Hepatocyte (in vitro differentiated cells): ENCODE measurements around the gene HSPB6.

Experiments
- EZH2 ChIP-seq: fragments of 200-600 bp; sonication (generic); IDR thresholded peaks from 2 replicates; pipeline ENCODE4 v1.6.1; 2016; ENCODE audit warnings: antibody characterized with exemption, mild to moderate bottlenecking, borderline replicate concordance
- EZH2phosphoT487 ChIP-seq: fragments of 200-600 bp; sonication (generic); IDR thresholded peaks from one replicate; pipeline ENCODE4 v1.6.1; 2018; ENCODE audit warnings: antibody characterized with exemption, mild to moderate bottlenecking, low read depth, moderate library complexity; ENCODE audit not compliant: unreplicated experiment, severe bottlenecking
- TF ChIP-seq, protein P1 (sequence below): fragments of 200-600 bp; sonication (generic); IDR thresholded peaks from 2 replicates; pipeline ENCODE4 v1.5.1; 2016; ENCODE audit warnings: antibody characterized with exemption, mild to moderate bottlenecking; ENCODE audit not compliant: poor library complexity

DNA sequence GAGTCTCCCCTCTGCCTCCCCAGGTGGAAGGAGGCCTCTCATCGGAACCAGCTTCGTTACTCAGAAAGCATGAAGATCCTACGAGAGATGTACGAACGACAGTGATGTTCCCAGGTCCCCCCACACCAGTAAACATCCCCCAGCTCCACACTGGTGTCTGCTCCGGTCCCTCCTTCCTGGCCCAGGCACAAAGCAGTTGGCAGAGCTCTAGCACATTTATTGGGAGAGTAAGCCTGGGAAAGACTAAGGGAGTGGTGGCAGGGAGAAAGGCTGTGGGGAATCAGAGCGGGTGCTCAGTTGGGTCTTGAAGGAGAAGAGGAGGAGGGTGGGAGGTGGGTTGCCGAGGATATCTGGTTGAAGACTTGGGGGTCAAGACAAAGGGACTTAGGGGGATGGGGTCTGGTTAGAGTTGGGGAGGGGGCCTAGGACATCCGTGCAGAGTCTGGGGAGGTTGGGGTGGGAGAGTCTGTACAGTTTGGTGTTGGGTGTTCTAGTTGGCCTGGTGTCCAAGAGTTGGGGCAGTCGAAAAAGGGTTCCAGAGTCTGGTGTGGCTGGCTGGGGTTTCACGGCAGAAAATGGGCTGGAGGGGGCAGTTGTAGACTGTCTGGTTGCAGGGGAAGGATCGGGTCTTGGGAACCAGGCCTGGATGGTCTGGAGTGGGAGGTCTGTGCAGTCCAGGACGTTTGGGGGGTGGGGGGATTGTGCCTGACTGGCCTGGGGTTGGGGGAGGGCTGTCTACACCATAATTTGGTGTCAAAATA is 2.3 kb downstream of the HSPB6 start:
- TF ChIP-seq, protein P1, sequence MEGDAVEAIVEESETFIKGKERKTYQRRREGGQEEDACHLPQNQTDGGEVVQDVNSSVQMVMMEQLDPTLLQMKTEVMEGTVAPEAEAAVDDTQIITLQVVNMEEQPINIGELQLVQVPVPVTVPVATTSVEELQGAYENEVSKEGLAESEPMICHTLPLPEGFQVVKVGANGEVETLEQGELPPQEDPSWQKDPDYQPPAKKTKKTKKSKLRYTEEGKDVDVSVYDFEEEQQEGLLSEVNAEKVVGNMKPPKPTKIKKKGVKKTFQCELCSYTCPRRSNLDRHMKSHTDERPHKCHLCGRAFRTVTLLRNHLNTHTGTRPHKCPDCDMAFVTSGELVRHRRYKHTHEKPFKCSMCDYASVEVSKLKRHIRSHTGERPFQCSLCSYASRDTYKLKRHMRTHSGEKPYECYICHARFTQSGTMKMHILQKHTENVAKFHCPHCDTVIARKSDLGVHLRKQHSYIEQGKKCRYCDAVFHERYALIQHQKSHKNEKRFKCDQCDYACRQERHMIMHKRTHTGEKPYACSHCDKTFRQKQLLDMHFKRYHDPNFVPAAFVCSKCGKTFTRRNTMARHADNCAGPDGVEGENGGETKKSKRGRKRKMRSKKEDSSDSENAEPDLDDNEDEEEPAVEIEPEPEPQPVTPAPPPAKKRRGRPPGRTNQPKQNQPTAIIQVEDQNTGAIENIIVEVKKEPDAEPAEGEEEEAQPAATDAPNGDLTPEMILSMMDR, result no peak
- TF ChIP-seq EZH2 (no peak), EZH2phosphoT487 (no peak)
